LNCaP clone FGC (cell line): ENCODE results near the gene TEAD1.

ENCODE experiments used
- DNase-seq: peaks from one replicate; pipeline ENCODE4 v3.0.0-alpha.2; 2011; ENCODE audit warnings: low read depth
- H3K4me3 ChIP-seq: 2 replicates; pipeline ENCODE4 v1.5.1; 2011; ENCODE audit warnings: mild to moderate bottlenecking, low read depth, low read length, control low read depth
- CTCF ChIP-seq: IDR thresholded peaks from 2 replicates; pipeline ENCODE4 v1.5.1; 2012; ENCODE audit warnings: mild to moderate bottlenecking; ENCODE audit not compliant: control insufficient read depth, insufficient read depth; ENCODE audit errors: extremely low read depth

TEAD1 gene

GRCh38 chr11:12986194-12986898 is 312.1 kb downstream of the TEAD1 start:
- no peak for TF ChIP-seq CTCF
- no peak for DNase-seq
- H3K4me3 ChIP-seq: no peak overlapping the region

- DNase-seq: no peak
- no peak overlapping the region for H3K4me3 ChIP-seq
- TF ChIP-seq CTCF: no peak
These were observed 315.4 kb downstream of the TEAD1 start for GRCh38 chr11:12989428-12990161.

- DNase-seq: no peak
- H3K4me3 ChIP-seq: no peak overlapping the region
- TF ChIP-seq CTCF: no peak
These were observed 315.9 kb downstream of the TEAD1 start for GRCh38 chr11:12990162-12990480.

- peak; percentile 87 for DNase-seq
- TF ChIP-seq CTCF: no peak
These were observed 317.2 kb downstream of the TEAD1 start for GRCh38 chr11:12991426-12991825.

GRCh38 chr11:12993626-12994025 is 319.4 kb downstream of the TEAD1 start:
- no peak for DNase-seq
- TF ChIP-seq CTCF: no peak
- H3K4me3 ChIP-seq: no peak overlapping the region

More at GRCh38 chr11:12991426-12991825, 317.2 kb downstream of the TEAD1 start:
- H3K4me3 ChIP-seq: no peak overlapping the region
